ENCODE measurements around the gene CNTROB.

Gene CNTROB

GRCh38 chr17:7893187-7893880, 38.7 kb upstream of the CNTROB start:
- POLR2A ChIA-PET (ENCODE audit: low non-redundant PET), result no interaction called here
- no peak for TF ChIP-seq CTCF (conservative IDR thresholded peaks at IDR 0.05; ENCODE audit: low read depth)
- H3K27ac ChIP-seq, result no peak overlapping the region
- CTCF ChIA-PET, result interaction anchor here (0.6 kb wide), 1 partner anchor 96 kb away, joined by 3 read pairs; no protein-coding TSS in a partner anchor
- DNase-seq (ENCODE audit: low spot score), result no peak

GRCh38 chr17:7894226-7894625, 37.8 kb upstream of the CNTROB start:
- no peak for TF ChIP-seq CTCF (conservative IDR thresholded peaks at IDR 0.05; ENCODE audit: low read depth)
- no peak overlapping the region for H3K27ac ChIP-seq
- CTCF ChIA-PET, result no interaction called here
- no peak for DNase-seq (ENCODE audit: low spot score)
- POLR2A ChIA-PET (ENCODE audit: low non-redundant PET), result no interaction called here

- H3K27ac ChIP-seq, result no peak overlapping the region
- no peak for TF ChIP-seq CTCF (conservative IDR thresholded peaks at IDR 0.05; ENCODE audit: low read depth)
- CTCF ChIA-PET, result interaction anchor here (0.6 kb wide), 1 partner anchor 32 kb away, joined by 3 read pairs; no protein-coding TSS in a partner anchor
- DNase-seq (ENCODE audit: low spot score), result no peak
- POLR2A ChIA-PET (ENCODE audit: low non-redundant PET), result no interaction called here
Observed at GRCh38 chr17:7894866-7895265, 37.1 kb upstream of the CNTROB start.

- ChIA-PET CTCF (interaction anchor here (0.6 to 1.3 kb wide), 4 partner anchors 38 to 375 kb away, joined by 3 to 4 read pairs (median 4); no protein-coding TSS in a partner anchor), POLR2A (ENCODE audit: low non-redundant PET) (no interaction called here)
- peak overlapping the region; percentile 7; the same call in 1 of the 2 replicates for H3K27ac ChIP-seq
- no peak for TF ChIP-seq CTCF (conservative IDR thresholded peaks at IDR 0.05; ENCODE audit: low read depth)
- no peak for DNase-seq (ENCODE audit: low spot score)
Observed at GRCh38 chr17:7897090-7897489, 34.9 kb upstream of the CNTROB start.

- peak; percentile 34 for DNase-seq (ENCODE audit: low spot score)
- ChIA-PET CTCF (interaction anchor here (0.5 to 1.5 kb wide), 8 partner anchors 11 to 376 kb away, joined by 3 to 6 read pairs (median 4); partner anchors contain the start of genes CNTROB and TRAPPC1), POLR2A (ENCODE audit: low non-redundant PET) (no interaction called here)
- no peak overlapping the region for H3K27ac ChIP-seq
- peak; percentile 44 for TF ChIP-seq CTCF (conservative IDR thresholded peaks at IDR 0.05; ENCODE audit: low read depth)
Observed at GRCh38 chr17:7897773-7898172, 34.2 kb upstream of the CNTROB start.

GRCh38 chr17:7903154-7904103, 28.6 kb upstream of the CNTROB start:
- TF ChIP-seq CTCF (conservative IDR thresholded peaks at IDR 0.05; ENCODE audit: low read depth), result no peak
- CTCF ChIA-PET, result interaction anchor here (0.6 to 1.1 kb wide), 2 partner anchors 85 to 146 kb away, joined by 3 to 4 read pairs; no protein-coding TSS in a partner anchor
- DNase-seq (ENCODE audit: low spot score), result peak; percentile 26

More at GRCh38 chr17:7903154-7904103, 28.6 kb upstream of the CNTROB start:
- POLR2A ChIA-PET (ENCODE audit: low non-redundant PET), result no interaction called here
- H3K27ac ChIP-seq, result peak overlapping the region; percentile 47
